DND-41 (cell line): ENCODE data around the gene CTSA.

Experiments used
- ATAC-seq: fragments of 200-7000 bp; cut with Tn5 transposase; 3 replicates; pipeline ENCODE4 v1.9.1; 2021; ENCODE audit warnings: low read depth; ENCODE audit not compliant: insufficient read depth
- DNase-seq: peaks from one replicate; pipeline ENCODE4 v3.0.0-alpha.2; 2020
- H2AFZ ChIP-seq: 2 replicates; pipeline ENCODE4 v1.6.0; 2012; ENCODE audit warnings: low read depth, low read length
- H3K27ac ChIP-seq: 2 replicates; pipeline ENCODE4 v1.5.1; 2012; ENCODE audit warnings: low read length, inconsistent platforms
- H3K27me3 ChIP-seq: fragments of 200-600 bp; sonication (generic); 2 replicates; pipeline ENCODE4 v1.6.0; 2012; ENCODE audit warnings: low read length, mild to moderate bottlenecking, inconsistent platforms; ENCODE audit not compliant: insufficient read depth, poor library complexity
- H3K36me3 ChIP-seq: 2 replicates; pipeline ENCODE4 v1.5.1; 2012; ENCODE audit warnings: low read length, inconsistent platforms; ENCODE audit not compliant: insufficient read depth
- H3K4me1 ChIP-seq: 2 replicates; pipeline ENCODE4 v1.5.1; 2012; ENCODE audit warnings: mild to moderate bottlenecking, low read length; ENCODE audit not compliant: insufficient read depth
- H3K4me2 ChIP-seq: 2 replicates; pipeline ENCODE4 v1.6.0; 2012; ENCODE audit warnings: mild to moderate bottlenecking, moderate library complexity, low read length, inconsistent platforms; ENCODE audit not compliant: insufficient read depth
- H3K4me3 ChIP-seq, 2 experiments: fragments of 200-600 bp in 1 of 2; shearing (Covaris generic) in 1 of 2; 2 replicates each; pipeline ENCODE4 v1.5.1; 2012 to 2016; ENCODE audit warnings: inconsistent platforms in 2 of 2, low read length in 2 of 2, mild to moderate bottlenecking in 2 of 2, low read depth in 1 of 2, moderate library complexity in 1 of 2
- H3K79me2 ChIP-seq: 2 replicates; pipeline ENCODE4 v1.6.0; 2012; ENCODE audit warnings: low read length, inconsistent platforms; ENCODE audit not compliant: insufficient read depth
- H3K9ac ChIP-seq: 2 replicates; pipeline ENCODE4 v1.6.0; 2012; ENCODE audit warnings: low read depth, mild to moderate bottlenecking, inconsistent platforms, low read length, moderate library complexity
- H3K9me3 ChIP-seq: 2 replicates; pipeline ENCODE4 v1.5.1; 2012; ENCODE audit warnings: low read length, moderate library complexity, mild to moderate bottlenecking, inconsistent platforms; ENCODE audit not compliant: insufficient read depth, severe bottlenecking
- H4K20me1 ChIP-seq: 2 replicates; pipeline ENCODE4 v1.6.0; 2012; ENCODE audit warnings: low read length; ENCODE audit not compliant: insufficient read depth
- CTCF ChIP-seq: IDR thresholded peaks from 2 replicates; pipeline ENCODE4 v1.5.1; 2012; ENCODE audit warnings: borderline replicate concordance, low read length, moderate library complexity, mild to moderate bottlenecking; ENCODE audit not compliant: poor library complexity, severe bottlenecking; ENCODE audit errors: extremely low read depth
- EZH2 ChIP-seq: IDR thresholded peaks from 3 replicates; pipeline ENCODE4 v1.6.1; 2012; ENCODE audit warnings: borderline replicate concordance, low read depth, mild to moderate bottlenecking, moderate library complexity, low read length, inconsistent platforms; ENCODE audit not compliant: severe bottlenecking

CTSA gene

GRCh38 chr20:45938727-45939438 lies 47.7 kb downstream of the CTSA start:
- Histone ChIP-seq H3K27me3 (no peaks in the 10 kb centered on the region), H3K4me1 (peaks cover 16% of the 10 kb centered on the region), H3K4me3 (no peak overlapping the region), H4K20me1 (peaks cover 29% of the 10 kb centered on the region), H3K36me3 (peaks cover 68% of the 10 kb centered on the region), H2AFZ (no peak overlapping the region), H3K4me2 (no peak overlapping the region), H3K9ac (no peak overlapping the region), H3K9me3 (no peaks in the 10 kb centered on the region), H3K27ac (no peak overlapping the region), H3K79me2 (peaks cover 44% of the 10 kb centered on the region)
- no peak for ATAC-seq
- no peak for DNase-seq
- TF ChIP-seq EZH2 (no peak), CTCF (no peak)

GRCh38 chr20:45940053-45940452 lies 48.9 kb downstream of the CTSA start:
- Histone ChIP-seq H3K27me3 (no peaks in the 10 kb centered on the region), H3K27ac (no peak overlapping the region), H3K9ac (no peak overlapping the region), H2AFZ (no peak overlapping the region), H3K36me3 (peaks cover 80% of the 10 kb centered on the region), H3K9me3 (no peaks in the 10 kb centered on the region), H3K4me2 (no peak overlapping the region), H3K4me1 (peaks cover 14% of the 10 kb centered on the region), H4K20me1 (peaks cover 25% of the 10 kb centered on the region), H3K79me2 (peaks cover 35% of the 10 kb centered on the region), H3K4me3 (no peak overlapping the region)
- TF ChIP-seq EZH2 = no peak
- no peak for TF ChIP-seq CTCF
- DNase-seq (no peak), ATAC-seq (no peak)

- Histone ChIP-seq H3K4me3 (no peak overlapping the region), H4K20me1 (peaks cover 25% of the 10 kb centered on the region), H2AFZ (no peak overlapping the region), H3K36me3 (peaks cover 84% of the 10 kb centered on the region), H3K4me2 (no peak overlapping the region), H3K9me3 (no peaks in the 10 kb centered on the region), H3K9ac (no peak overlapping the region), H3K79me2 (peaks cover 32% of the 10 kb centered on the region), H3K4me1 (peaks cover 13% of the 10 kb centered on the region), H3K27ac (no peak overlapping the region), H3K27me3 (no peaks in the 10 kb centered on the region)
- TF ChIP-seq EZH2 = no peak
- no peak for TF ChIP-seq CTCF
- no peak for DNase-seq
- ATAC-seq = no peak
Observed at GRCh38 chr20:45940469-45940868, 49.3 kb downstream of the CTSA start.

- no peaks in the 10 kb centered on the region for H3K27me3 ChIP-seq
- H2AFZ ChIP-seq = no peak overlapping the region
- no peak overlapping the region for H3K9ac ChIP-seq
- H3K4me1 ChIP-seq = no peaks in the 10 kb centered on the region
- TF ChIP-seq CTCF = no peak
- TF ChIP-seq EZH2 = no peak
- no peaks in the 10 kb centered on the region for H3K9me3 ChIP-seq
- ATAC-seq (no peak), DNase-seq (no peak)
- H3K79me2 ChIP-seq = peaks cover 3% of the 10 kb centered on the region; the same call in 1 of the 2 replicates
- peaks cover 95% of the 10 kb centered on the region for H3K36me3 ChIP-seq
- no peak overlapping the region for H3K4me2 ChIP-seq
- no peak overlapping the region for H3K4me3 ChIP-seq
- H3K27ac ChIP-seq = no peak overlapping the region
- H4K20me1 ChIP-seq = peaks cover 20% of the 10 kb centered on the region
Observed at GRCh38 chr20:45943613-45944012, 52.5 kb downstream of the CTSA start.
